Stimulated activated CD8-positive, alpha-beta memory T cell treated with anti-CD3 and anti-CD28 coated beads, Interleukin-12 subunit alpha, Interleukin-12 subunit beta, amount 100 ng/mL, for 4 hours (primary cell): ENCODE results near the gene ZCCHC10.
"Not testable (repeated sequence)": the region's sequence is repeated elsewhere in the genome, so short reads cannot be mapped to it uniquely, and the experiment has no call there.

Experiments used
- DNase-seq: peaks from one replicate; pipeline ENCODE4 v3.0.0-alpha.2; 2020; ENCODE audit warnings: low read depth

ZCCHC10 gene

DNA sequence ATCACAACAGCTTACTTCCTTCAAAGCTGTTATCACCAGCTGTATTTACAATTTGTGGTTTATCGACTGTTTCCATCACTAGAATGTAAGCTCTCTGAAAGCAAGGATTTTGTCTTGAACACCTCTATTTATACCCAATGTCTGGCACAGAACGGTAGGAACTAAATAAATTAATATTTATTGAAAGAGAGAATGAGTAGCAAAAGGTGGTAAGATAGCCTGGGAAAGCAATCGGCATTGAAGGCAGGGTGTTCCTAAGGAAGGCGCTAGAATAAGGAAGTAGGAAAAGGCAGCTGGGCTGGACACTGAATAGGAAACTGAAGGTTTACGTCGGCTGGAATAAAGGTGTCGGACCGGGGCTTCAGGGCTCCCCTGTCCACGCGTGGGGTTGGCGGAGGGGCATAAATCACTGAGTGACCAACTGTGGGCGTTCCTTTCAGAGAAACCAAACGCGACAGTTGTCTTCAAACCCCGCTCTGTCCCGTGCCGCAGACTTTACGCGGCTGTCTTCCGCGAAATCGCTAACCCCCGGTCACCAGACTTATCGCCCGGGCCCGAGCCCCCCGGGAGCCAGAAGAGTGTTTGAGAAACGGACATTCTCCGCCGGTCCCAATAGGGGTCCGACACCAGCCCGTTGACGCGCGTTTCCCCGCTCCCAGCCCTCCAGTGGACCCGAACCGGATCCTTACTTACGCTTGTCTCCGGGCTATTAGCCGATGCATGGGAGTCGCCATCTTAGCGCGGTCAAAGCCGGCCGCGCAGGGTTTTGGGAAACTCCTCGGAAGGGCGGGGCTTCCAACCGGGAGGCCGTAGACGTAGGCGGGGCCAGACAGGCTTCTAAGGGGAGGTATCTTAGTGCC, at the start of gene ZCCHC10:
TSS of gene ZCCHC10 (minus strand) at position 746 of the 860 bp plus-strand sequence. CDS start at position 734, 12 bp downstream.
- DNase-seq: peak; percentile 82

DNA sequence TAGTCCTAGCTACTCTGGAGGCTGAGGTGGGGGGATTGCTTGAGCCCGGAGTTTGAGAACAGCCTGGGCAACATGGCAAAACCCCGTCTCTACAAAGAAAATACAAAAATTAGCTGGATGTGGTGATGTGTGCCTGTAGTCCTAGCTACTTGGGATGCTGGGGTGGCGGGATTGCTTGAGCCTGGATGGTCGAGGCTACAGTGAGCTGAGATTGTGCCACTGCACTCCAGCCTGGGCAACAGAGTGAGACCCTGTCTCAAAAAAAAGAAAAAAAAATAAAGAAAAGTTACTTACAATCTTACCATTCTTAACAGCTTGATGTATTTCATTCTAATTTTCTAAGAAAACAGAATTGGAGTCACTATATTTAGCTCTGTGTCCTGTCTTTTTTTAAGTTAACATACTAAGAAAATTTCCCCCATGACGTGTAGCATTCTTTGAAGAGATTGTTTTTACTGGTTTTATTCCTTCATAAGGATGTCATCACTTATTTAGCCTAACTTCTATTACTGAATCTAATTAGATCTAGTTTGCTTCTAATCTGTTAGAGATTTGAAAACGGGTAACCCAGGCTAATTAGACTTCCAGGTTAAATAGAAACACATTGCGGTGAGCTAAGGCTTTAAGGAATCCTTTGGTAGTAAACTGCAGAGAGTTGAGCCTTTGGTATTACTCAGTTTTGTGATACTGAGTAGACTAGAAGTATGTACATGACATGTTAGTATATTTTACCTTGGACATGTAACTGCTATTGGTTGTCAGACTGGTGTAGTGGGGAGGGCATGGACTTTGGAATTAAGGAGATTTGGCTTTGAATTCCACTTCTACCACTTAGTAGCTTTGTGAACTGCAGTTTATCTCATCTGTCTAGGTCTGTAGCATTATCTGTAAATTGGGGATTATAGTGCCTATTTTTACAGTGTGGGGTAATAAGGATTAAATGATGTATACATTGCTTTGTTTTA, 49.5 kb upstream of the ZCCHC10 start:
- no peak for DNase-seq

DNA sequence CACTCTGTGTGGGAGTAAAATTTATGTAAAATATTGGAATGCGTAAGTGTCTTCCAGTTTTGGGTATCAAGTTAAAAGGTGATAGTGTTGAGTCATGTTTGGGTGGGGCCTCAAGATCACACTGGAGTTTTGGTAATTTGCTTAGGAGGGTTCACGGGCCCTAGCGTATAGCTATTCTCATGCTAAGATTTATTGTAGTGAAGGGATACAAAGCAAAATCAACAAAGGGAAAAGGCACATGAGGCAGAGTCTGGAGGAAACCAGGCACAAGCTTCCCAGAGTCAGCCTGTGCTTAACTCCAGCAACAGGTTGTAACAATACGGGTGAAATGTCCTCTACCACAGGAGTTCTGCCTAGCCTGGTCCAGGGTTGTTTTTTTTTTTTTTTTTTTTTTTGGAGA, 45.7 kb upstream of the ZCCHC10 start:
- DNase-seq: no peak

DNA sequence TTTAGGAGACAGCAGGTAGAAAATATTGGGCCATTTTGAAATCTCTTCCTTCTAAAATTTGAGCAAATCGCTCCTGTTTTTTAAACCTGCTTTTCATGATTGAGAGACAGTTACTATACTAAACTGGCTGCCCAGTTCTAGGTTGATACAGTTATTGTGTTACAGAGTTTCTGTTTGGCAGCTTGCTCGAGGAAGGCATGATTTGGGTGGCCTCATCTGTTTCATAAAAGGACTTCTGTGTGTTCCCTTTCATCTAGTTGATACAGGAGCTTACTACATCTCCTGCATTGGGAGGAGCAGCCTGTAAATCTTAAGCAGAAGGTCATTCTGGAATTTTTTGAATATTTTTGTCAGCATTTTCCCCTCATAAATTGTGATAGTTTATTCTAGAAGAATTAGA, 39.7 kb upstream of the ZCCHC10 start:
- DNase-seq: no peak

DNA sequence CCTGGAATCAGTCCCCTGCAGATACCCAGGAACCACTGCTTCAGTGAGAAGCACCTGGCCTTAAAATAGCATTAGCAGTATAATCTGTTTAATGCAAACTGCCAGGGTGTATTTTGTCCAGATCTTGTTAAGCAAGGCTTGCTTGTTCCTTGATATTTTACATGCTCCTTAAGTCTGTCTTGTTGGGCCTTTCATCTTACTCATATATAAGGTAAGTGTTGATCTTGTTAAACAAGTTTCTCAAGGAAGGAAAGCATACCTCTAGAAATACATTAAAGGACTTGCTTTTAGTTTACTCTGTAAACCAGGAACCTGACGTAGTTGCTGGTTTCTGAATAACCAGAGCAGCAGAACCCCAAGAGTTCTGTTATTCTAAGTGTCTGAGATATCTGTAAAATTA, 39.1 kb upstream of the ZCCHC10 start:
- no peak for DNase-seq

DNA sequence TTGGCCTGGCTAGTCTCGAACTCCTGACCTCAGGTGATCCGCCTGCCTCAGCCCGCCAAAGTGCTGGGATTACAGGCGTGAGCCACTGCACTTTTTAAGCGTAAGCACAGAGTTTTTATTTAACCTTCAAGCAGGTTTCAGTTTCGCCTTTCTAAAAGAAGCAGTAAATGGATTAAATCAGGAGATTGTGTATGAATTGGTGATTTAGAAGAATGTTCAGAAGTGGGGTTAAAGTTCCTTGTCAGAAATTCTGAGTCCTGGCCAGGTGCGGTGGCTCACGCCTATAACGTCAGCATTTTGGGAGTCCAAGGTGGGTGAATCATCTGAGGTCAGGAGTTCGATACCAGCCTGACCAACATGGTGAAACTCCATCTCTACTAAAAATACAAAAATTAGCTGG, 37.6 kb upstream of the ZCCHC10 start:
- no peak for DNase-seq

DNA sequence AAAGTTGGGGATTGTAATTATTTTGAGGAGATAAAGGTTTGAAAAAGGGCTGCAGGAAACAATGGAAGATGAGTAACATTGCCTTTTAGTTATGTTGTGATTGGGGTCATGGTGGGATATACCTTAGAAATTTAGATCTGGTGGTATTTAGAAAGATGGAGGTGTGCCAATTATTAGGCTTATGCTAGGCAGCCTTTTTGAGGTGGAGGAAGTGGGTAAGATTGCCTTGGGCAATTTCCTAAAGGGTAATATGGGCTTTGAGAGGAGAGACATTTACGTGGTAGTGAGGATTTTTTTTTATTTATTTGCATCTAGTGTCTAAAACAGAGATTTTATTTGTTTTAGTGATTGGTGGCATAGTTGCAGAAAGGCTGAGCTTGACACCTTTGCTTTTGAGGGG, 35.9 kb upstream of the ZCCHC10 start:
- no peak for DNase-seq

DNA sequence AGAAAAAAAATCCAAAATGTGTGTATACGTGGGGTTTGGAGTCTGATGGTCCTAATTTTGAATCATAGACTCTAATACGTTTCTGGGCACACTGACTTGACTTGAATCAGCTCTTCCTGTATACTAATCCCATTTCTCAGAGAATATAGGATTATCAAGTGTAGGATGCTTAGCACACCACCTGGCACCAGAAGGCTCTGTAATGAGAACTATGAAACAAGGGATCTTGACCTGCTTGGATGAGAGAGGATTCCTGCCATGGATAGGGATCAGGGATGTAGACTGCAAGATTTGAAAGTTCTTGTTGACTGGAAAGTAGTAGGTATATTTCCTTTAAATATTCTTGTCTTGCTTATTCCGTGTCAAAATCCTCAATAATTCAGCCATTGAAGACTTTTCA, 33.3 kb upstream of the ZCCHC10 start:
- DNase-seq: no peak

DNA sequence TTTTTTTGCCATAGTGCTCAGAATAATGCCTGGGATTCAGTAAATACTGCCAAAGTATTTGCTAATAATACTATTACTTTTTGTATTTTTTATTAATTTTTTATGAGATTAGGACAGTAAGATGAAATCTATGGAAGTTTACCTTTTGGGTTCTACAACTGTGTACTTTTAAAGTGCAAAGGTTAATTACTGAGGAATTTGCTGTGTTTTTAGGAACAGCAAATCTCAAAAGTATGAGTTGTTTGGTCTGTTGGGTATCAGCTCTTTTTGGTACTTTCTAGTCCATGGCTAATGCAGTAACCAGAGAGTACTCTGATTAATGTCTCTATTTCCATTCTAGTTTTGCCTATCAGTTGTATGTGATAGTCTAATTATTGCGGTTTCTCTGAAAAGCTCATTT, 30.5 kb upstream of the ZCCHC10 start:
- DNase-seq: no peak

DNA sequence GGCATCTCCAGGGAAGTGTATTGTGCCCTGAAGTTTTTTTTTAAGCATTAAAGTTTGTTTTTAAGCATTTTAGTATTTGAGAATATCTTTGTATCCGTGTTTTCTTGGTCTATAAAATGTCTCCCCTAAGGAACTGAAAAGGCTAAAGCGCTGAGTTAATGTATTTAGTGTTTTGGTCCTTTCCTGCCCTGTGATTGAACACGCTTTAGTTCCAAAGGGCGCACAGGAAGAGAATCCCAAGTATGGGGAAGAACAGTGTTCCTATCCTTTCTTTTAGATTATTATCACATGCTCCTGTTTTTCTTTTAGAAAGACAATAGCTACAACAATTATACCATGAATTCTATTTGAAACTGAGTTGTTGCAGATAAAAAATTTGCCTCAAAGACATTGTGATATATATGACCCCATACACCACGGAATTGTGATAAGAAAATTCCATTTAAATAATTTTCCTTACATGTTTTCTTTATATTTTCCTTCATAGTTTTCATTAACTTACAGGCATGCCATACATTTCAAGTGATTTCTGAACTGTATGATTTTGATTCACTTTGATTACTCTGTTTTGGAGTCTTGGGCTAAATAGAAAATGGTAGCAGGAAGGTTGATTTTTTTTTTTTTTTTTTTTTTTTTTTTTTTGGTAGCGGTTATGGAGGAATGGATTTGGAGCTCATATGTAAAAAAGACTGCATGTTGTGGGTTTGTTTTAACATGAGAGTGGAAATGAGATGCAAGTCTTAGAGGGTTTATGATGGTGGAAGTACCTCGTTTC, 28.5 kb upstream of the ZCCHC10 start:
- DNase-seq: no peak

DNA sequence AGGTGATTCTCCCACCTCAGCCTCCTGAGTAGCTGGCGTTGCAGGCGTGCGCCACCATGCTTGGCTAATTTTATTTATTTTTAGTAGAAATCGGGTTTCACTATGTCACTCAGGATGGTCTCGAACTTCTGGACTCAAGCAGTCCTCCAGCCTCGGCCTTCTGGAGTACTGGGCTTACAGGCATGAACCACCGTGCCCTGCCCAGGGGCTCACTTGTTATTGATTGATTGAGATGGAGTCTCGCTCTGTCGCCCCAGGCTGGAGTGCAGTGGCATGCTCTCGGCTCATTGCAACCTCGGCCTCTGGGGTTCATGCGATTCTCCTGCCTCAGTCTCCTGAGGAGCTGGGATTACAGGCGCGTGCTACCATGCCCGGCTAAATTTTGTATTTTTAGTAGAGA, 27.1 kb upstream of the ZCCHC10 start:
- no peak for DNase-seq

DNA sequence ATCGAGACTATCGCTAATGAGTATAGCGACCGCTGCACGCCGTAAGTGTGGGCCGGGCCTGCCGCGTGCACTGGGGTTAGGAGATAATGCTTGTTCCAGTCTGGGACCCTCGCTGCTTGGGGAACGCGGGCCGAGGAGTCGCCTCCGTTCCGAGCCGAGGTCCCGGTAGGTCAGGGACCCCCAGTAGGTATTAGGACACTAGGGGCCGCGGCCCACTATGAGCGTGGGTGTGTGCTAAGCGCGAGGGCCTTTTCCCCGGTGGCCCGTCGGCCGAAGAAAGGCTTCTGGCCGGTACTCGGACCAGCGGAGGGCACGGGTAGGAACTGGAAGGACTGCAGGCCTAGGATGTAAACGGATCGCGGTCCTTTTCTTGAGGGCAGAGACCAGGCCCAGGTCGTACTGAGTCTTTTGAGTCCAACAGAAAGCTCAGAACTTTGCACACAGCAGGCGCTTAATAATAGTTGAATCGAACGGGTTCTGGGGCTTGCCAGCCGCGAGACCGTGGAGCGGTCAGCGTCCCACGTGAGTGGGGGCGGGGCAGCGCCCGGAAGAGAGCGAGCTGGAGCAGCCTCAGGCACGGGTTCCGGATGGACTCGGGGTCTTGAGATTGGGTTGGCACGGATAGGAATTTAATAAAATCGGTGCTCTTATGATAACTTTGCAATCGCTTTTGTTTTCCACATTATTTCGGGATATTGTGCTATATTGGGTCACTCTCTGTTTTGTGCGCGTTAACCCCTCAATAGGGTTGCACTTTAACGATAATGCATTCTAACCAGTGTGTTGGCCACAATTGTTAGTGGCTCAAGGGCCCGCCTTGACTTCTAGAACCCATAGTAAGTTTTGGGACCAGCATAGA, 26.2 kb upstream of the ZCCHC10 start:
- peak; percentile 15 for DNase-seq

DNA sequence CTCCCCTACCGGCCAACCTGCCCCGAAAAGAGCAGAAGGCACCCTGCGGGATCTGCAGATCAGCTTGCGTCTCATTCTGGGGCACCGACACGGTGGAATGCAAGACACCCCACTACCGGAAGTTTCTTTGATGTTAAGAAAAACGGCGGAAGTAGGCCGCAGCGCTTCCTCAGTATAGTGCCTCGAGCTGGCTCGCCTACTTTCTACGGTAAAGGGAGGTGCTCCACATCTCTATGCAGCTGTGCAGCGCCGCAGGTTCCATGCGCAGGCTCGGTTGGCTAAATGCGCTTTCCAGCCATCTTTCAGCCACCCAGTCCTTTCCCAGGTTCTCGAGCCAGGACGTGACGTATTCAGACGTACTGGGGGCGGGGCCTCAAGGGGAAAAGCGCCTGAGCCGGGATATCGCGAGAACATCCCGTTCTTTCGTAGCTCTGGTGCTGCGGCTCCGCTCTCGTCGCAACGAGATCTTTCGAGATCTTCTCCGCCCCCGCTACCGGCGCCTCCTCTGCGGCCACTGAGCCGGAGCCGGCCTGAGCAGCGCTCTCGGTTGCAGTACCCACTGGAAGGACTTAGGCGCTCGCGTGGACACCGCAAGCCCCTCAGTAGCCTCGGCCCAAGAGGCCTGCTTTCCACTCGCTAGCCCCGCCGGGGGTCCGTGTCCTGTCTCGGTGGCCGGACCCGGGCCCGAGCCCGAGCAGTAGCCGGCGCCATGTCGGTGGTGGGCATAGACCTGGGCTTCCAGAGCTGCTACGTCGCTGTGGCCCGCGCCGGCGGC, 25.4 kb upstream of the ZCCHC10 start, which contains the start of gene HSPA4:
TSS of gene HSPA4 (plus strand) at position 472 of the 775 bp plus-strand sequence. CDS start at position 710, 238 bp downstream.
- peak; percentile 92 for DNase-seq

DNA sequence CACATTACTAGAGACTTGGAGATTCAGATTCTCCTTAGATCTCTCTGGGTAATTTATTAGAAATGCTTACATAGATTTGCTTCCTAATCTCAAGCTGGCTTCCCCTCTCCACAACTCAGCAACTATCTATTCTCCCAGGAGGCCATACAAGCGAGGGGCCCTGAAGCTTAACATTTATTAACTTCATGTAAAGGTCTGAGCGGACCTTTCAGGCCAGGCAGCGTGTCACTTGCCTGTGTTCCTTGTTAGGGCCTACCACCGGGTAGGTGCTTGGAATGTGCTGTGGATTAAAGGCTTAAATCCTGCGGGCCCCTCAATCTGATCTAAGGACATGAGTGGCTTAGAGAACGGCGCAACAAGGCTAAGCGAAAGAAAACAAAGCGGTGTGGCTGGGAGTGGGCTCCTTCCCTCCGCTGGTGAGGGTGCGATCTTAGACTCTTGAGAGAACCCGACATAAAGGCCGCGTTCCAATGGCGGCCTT, 24.8 kb upstream of the ZCCHC10 start:
- no peak for DNase-seq

DNA sequence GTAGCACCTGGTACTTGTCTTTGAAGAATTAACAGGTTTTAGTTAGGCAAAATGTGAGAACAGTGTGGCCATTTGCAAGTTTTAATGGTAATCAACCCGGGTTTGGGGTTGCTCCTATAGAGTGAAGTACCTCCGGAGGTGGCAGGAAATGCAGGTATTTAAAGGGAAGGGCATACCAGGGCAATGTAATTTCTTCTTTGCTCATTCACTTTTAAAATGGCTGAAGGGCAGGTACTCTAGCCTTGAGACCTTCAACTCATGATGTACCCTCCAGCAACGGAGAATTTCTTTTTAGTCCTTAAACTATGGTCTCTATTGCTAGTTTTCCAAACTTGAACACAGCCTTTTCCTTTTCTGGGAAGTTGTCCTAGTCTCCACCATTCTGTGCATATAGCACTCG, 24.2 kb upstream of the ZCCHC10 start:
- DNase-seq: no peak

DNA sequence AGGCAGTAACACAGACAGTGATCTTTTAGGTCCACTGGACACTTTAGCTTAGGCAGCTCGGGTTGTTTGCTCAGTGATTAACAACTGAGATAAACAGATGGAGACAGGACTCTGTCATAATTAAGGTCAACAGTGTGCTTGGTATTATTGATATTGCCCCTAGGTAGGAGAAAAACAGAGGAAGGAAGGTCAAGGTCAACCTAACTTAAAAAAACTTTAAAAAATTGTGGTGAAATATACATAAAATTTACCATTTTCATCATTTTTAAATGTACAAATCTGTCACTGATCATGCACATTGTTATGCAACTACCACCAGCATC, 23.3 kb upstream of the ZCCHC10 start:
- no peak for DNase-seq

DNA sequence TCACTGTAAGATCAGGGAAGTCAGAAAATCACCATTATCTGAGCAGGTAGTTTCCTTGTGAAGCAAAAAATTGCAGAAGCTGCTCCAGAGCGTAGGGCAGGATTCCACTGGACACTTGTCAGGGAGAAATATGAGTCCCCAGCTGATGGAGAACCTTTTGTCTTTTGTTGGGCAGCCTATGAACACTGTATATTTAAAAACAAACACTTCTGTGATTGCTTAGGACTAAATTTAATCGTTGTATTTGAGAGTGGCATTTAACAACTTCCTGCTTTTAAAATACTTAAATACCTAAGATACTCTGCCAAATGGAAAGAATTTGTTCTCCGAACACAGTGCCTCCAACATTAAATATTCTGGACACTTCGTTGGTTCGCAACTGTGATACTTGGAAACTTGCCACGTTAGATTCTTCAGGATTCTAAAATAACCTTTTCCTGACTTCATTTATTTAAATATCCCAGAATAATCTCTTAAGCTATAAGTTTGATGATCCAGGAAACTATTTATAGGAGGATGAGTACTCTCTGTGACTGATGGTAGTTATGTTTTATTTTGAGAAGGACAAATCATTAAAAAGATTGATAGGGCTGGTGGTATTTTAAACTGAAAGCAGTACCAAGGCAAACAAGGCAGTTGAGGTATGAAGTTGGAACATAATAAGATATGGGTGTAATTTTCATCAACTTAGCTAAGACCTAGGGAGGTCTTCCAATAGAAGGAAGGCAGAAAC, 22.8 kb upstream of the ZCCHC10 start:
- DNase-seq: no peak

DNA sequence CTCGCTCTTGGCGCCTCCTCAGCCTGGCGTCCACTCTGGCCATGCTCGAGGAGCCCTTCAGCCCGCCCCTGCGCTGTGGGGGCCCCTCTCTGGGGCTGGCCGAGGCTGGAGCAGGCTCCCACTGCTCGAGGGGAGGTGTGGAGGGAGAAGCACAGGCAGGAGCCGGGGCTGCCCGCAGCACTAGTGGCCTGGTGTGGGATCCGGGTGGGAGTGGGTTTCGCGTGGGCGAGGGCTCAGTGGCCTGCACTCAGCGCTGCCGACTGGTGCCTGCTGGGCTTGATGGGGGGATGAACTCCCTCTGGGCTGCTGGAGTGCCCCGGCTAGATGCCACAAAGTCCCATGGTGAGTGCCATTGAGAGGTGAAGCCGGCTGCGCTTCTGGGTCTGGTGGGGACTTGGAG, 21.1 kb upstream of the ZCCHC10 start:
- no peak for DNase-seq

DNA sequence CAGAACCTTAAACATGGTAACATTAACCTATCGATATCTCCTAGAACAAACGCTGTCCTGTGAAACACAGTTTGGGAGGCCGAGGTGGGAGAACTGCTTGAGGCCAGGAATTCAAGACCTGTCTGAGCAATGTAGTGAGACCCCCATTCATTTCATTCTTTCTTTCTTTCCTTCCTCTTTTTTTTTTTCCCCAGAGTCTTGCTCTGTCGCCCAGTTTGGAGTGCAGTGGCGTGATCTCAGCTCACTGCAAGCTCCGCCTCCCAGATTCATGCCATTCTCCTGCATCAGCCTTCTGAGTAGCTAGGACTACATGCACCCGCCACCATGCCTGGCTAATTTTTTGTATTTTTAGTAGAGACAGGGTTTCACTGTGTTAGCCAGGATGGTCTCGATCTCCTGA, 20.2 kb upstream of the ZCCHC10 start:
- not testable (repeated sequence) for DNase-seq

DNA sequence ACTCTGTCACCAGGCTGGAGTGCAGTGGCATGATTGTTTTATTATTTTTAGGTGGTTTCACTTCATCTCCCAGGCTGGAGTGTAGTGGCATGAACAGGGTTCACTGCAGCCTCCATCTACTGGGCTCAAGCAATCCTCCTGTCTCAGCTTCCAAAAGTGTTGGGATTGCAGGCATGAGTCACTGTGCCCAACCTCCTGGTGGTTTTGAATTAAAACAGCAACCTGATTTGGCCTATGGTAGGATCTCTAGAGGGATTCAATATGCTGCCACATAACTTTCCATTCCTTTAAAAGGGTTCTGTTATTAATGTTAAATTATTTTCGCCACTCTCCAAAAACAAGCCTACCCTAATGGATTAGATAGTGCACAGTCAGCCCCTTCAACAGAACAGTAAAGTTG, 15.6 kb upstream of the ZCCHC10 start:
- DNase-seq: no peak
